SK-N-SH treated with all-trans-retinoic acid at 6 μM for 48 hours (cell line): ENCODE data around the gene MT1E.

Experiments used
- CREB5 ChIP-seq: fragments of 250-450 bp; sonication (Bioruptor Pico); IDR thresholded peaks from 2 replicates; pipeline ENCODE4 v1.5.1; 2020; ENCODE audit warnings: low read depth, mild to moderate bottlenecking, moderate library complexity
- CSDC2 ChIP-seq: fragments of 250-450 bp; sonication (Bioruptor Pico); IDR thresholded peaks from 2 replicates; pipeline ENCODE4 v1.5.0; 2020; ENCODE audit warnings: mild to moderate bottlenecking, moderate library complexity
- CSRNP3 ChIP-seq: fragments of 250-450 bp; sonication (Bioruptor Pico); IDR thresholded peaks from 2 replicates; pipeline ENCODE4 v1.5.1; 2021; ENCODE audit warnings: mild to moderate bottlenecking, moderate library complexity
- PATZ1 ChIP-seq: fragments of 250-450 bp; sonication (Bioruptor Pico); IDR thresholded peaks from 2 replicates; pipeline ENCODE4 v1.8.0; 2020; ENCODE audit warnings: mild to moderate bottlenecking, moderate library complexity, borderline replicate concordance
- PPARA ChIP-seq: fragments of 250-450 bp; sonication (Bioruptor Pico); IDR thresholded peaks from 2 replicates; pipeline ENCODE4 v1.5.0; 2020; ENCODE audit warnings: mild to moderate bottlenecking, borderline replicate concordance
- RARB ChIP-seq: fragments of 250-450 bp; sonication (Bioruptor Pico); IDR thresholded peaks from 2 replicates; pipeline ENCODE4 v1.8.0; 2021; ENCODE audit warnings: mild to moderate bottlenecking, moderate library complexity
- TSHZ2 ChIP-seq: fragments of 250-450 bp; sonication (Bioruptor Pico); IDR thresholded peaks from 2 replicates; pipeline ENCODE4 v1.5.0; 2020; ENCODE audit warnings: mild to moderate bottlenecking, moderate library complexity
- ZC3H10 ChIP-seq: fragments of 250-450 bp; sonication (Bioruptor Pico); IDR thresholded peaks from 2 replicates; pipeline ENCODE4 v1.5.1; 2021; ENCODE audit warnings: mild to moderate bottlenecking, moderate library complexity
- ZFP3 ChIP-seq: fragments of 250-450 bp; sonication (Bioruptor Pico); IDR thresholded peaks from 2 replicates; pipeline ENCODE4 v1.5.0; 2020; ENCODE audit warnings: mild to moderate bottlenecking, moderate library complexity
- ZFP30 ChIP-seq: fragments of 450-650 bp; formaldehyde crosslinking; IDR thresholded peaks from 2 replicates; pipeline ENCODE4 v1.5.0; 2022; ENCODE audit warnings: mild to moderate bottlenecking, moderate library complexity
- ZNF565 ChIP-seq: fragments of 450-650 bp; formaldehyde crosslinking; conservative IDR thresholded peaks from 2 replicates; pipeline ENCODE4 v1.5.0; 2020; ENCODE audit warnings: low read depth, mild to moderate bottlenecking, moderate library complexity
- ZNF70 ChIP-seq: fragments of 450-650 bp; formaldehyde crosslinking; IDR thresholded peaks from 2 replicates; pipeline ENCODE4 v1.5.0; 2020; ENCODE audit warnings: mild to moderate bottlenecking, moderate library complexity
- ZNF8 ChIP-seq: fragments of 450-650 bp; formaldehyde crosslinking; IDR thresholded peaks from 2 replicates; pipeline ENCODE4 v1.5.0; 2020; ENCODE audit warnings: mild to moderate bottlenecking, moderate library complexity

- TF ChIP-seq RARB (CRISPR knock-in tag): no peak
- TF ChIP-seq PATZ1 (CRISPR knock-in tag): no peak
- TF ChIP-seq ZFP3: no peak
- TF ChIP-seq ZNF70: no peak
- TF ChIP-seq CSRNP3 (CRISPR knock-in tag): no peak
- TF ChIP-seq ZFP30 (CRISPR knock-in tag): no peak
- TF ChIP-seq ZC3H10: no peak
- no peak for TF ChIP-seq CREB5 (CRISPR knock-in tag)
- TF ChIP-seq PPARA (CRISPR knock-in tag): no peak
- TF ChIP-seq CSDC2: no peak
- no peak for TF ChIP-seq TSHZ2
- no peak for TF ChIP-seq ZNF565 (CRISPR knock-in tag)
- no peak for TF ChIP-seq ZNF8 (CRISPR knock-in tag)
Observed at GRCh38 chr16:56633535-56633934, 8.0 kb downstream of the MT1E start.
